ENCODE measurements around the gene PFDN2.

GRCh38 chr1:161119092-161119903 lies 1.5 kb upstream of the PFDN2 start:
- TF ChIP-seq CTCF (IDR thresholded peaks at IDR 0.05) (peak in 2 of 4 experiments; percentile 13 to 34), POLR2A (IDR thresholded peaks at IDR 0.05) (no peak), POLR2AphosphoS5 (IDR thresholded peaks at IDR 0.05) (no peak)
